GM23248 (cell line): ENCODE results near the gene BLCAP. TPM values are rescaled to one million over a fixed set of nuclear protein-coding genes. Genes with fewer than 3 reads are reported as not detected.

Experiments used
- DNase-seq: peaks from one replicate; pipeline ENCODE4 v3.0.0-alpha.2; 2015
- H2AFZ ChIP-seq: fragments of 200-600 bp; sonication (generic); 2 replicates; pipeline ENCODE4 v1.6.1; 2016; ENCODE audit warnings: antibody characterized with exemption
- H3F3A ChIP-seq: fragments of 200-600 bp; sonication (generic); 2 replicates; pipeline ENCODE4 v1.6.1; 2016; ENCODE audit warnings: mild to moderate bottlenecking, antibody characterized with exemption, mixed run types; ENCODE audit not compliant: insufficient read depth
- H3K27ac ChIP-seq: fragments of 200-600 bp; sonication (generic); 2 replicates; pipeline ENCODE4 v1.5.1; 2016; ENCODE audit warnings: mild to moderate bottlenecking
- H3K27me3 ChIP-seq: fragments of 200-600 bp; sonication (generic); replicated peaks from 2 replicates; pipeline ENCODE4 v1.6.1; 2016; ENCODE audit warnings: mild to moderate bottlenecking; ENCODE audit not compliant: insufficient read depth
- H3K36me3 ChIP-seq: fragments of 200-600 bp; sonication (generic); 2 replicates; pipeline ENCODE4 v1.6.1; 2016; ENCODE audit warnings: low read depth, mild to moderate bottlenecking
- H3K4me1 ChIP-seq: fragments of 200-600 bp; sonication (generic); 2 replicates; pipeline ENCODE4 v1.6.1; 2016; ENCODE audit warnings: mild to moderate bottlenecking; ENCODE audit not compliant: insufficient read depth
- H3K4me2 ChIP-seq: fragments of 200-600 bp; sonication (generic); one replicate; pipeline ENCODE4 v1.6.1; 2016; ENCODE audit warnings: mild to moderate bottlenecking; ENCODE audit not compliant: unreplicated experiment
- H3K4me3 ChIP-seq: fragments of 200-600 bp; sonication (generic); 2 replicates; pipeline ENCODE4 v1.5.1; 2016; ENCODE audit warnings: mild to moderate bottlenecking
- H3K79me2 ChIP-seq: fragments of 200-600 bp; sonication (generic); 2 replicates; pipeline ENCODE4 v1.6.1; 2016; ENCODE audit warnings: mild to moderate bottlenecking; ENCODE audit not compliant: insufficient read depth
- H3K9ac ChIP-seq: fragments of 200-600 bp; sonication (generic); 2 replicates; pipeline ENCODE4 v1.6.1; 2016; ENCODE audit warnings: mild to moderate bottlenecking
- H3K9me2 ChIP-seq: fragments of 200-600 bp; sonication (generic); 2 replicates; pipeline ENCODE4 v1.6.1; 2016; ENCODE audit warnings: mixed run types, mild to moderate bottlenecking, moderate library complexity; ENCODE audit not compliant: insufficient read depth
- H3K9me3 ChIP-seq: fragments of 200-600 bp; sonication (generic); one replicate; pipeline ENCODE4 v1.6.1; 2017; ENCODE audit warnings: low read depth
- H4K20me1 ChIP-seq: fragments of 200-600 bp; sonication (generic); 2 replicates; pipeline ENCODE4 v1.6.0; 2016; ENCODE audit not compliant: insufficient read depth
- EZH2 ChIP-seq: fragments of 200-600 bp; sonication (generic); IDR thresholded peaks from 2 replicates; pipeline ENCODE4 v1.6.1; 2018; ENCODE audit warnings: antibody characterized with exemption, mild to moderate bottlenecking; ENCODE audit not compliant: insufficient read depth, poor library complexity, severe bottlenecking
- EZH2phosphoT487 ChIP-seq: fragments of 200-600 bp; sonication (generic); IDR thresholded peaks from 2 replicates; pipeline ENCODE4 v1.6.1; 2018; ENCODE audit warnings: antibody characterized with exemption, moderate library complexity, mild to moderate bottlenecking, low read depth; ENCODE audit not compliant: insufficient read depth
- WGBS, 2 experiments: methylation state at CpG; one replicate each; pipeline ENCODE4 v1.1.6; 2015 to 2017; ENCODE audit warnings: low lambda C conversion rate in 2 of 2, low coverage in 1 of 2; ENCODE audit errors: missing lambda C conversion rate in 2 of 2; 5-methylcytosine and 5-hydroxymethylcytosine counted together
- in situ Hi-C: fragments of 300-500 bp; cut with MboI; formaldehyde crosslinking; loops from 2 replicates; pipeline ENCODE4 v1.15.0; 2020
- polyA plus RNA-seq: library from polyadenylated mRNA; unstranded; fragments of >200 nt; fragmentation: Nextera tagmentation; extraction: Ambion mirVana; gene quantifications from 2 replicates; pipeline ENCODE4 v1.2.1, GENCODE V29; 2016
- total RNA-seq: library from RNA; depleted of rRNA; stranded (reverse); fragments of >200 nt; shearing (Covaris generic); gene quantifications from 2 replicates; pipeline ENCODE4 v1.2.3, GENCODE V29; 2014

The BLCAP gene
- total and polyA plus RNA-seq, 2 experiments from 2014 or later = 80.0 to 100 TPM

- Histone ChIP-seq H3K27me3 (peaks cover 40% of the 10 kb centered on the region), H3K36me3 (no peaks in the 10 kb centered on the region), H3K4me1 (no peaks in the 10 kb centered on the region), H3K9me2 (no peaks in the 10 kb centered on the region), H3F3A (no peaks in the 10 kb centered on the region), H4K20me1 (no peaks in the 10 kb centered on the region), H3K9me3 (no peaks in the 10 kb centered on the region), H3K4me2 (no peak overlapping the region), H3K27ac (no peak overlapping the region), H3K4me3 (no peak overlapping the region), H3K79me2 (no peaks in the 10 kb centered on the region), H3K9ac (no peak overlapping the region), H2AFZ (no peak overlapping the region)
- DNase-seq = peak; percentile 70
- TF ChIP-seq EZH2phosphoT487 (no peak), EZH2 (no peak)
- in situ Hi-C loops = loop anchor here (5.0 kb wide), 1 partner anchor 433 kb away; no protein-coding TSS in a partner anchor
- WGBS, 2 experiments = 7 to 12% methylated on average over 17 to 29 of the region's 34 CpGs
Observed at GRCh38 chr20:37564388-37565133, 36.9 kb upstream of the BLCAP start.

- 13 to 18% methylated on average over 16 to 19 of the region's 19 CpGs for WGBS, 2 experiments
- in situ Hi-C loops = no loop called here
- Histone ChIP-seq H3K79me2 (no peaks in the 10 kb centered on the region), H3K9ac (no peak overlapping the region), H3K4me3 (no peak overlapping the region), H3K36me3 (no peaks in the 10 kb centered on the region), H3K4me1 (no peaks in the 10 kb centered on the region), H3K27ac (no peak overlapping the region), H2AFZ (no peak overlapping the region), H3K9me3 (no peaks in the 10 kb centered on the region), H3K4me2 (no peak overlapping the region), H3F3A (no peaks in the 10 kb centered on the region), H4K20me1 (no peaks in the 10 kb centered on the region), H3K9me2 (no peaks in the 10 kb centered on the region), H3K27me3 (peaks cover 34% of the 10 kb centered on the region; the same call in 1 of the 2 replicates)
- no peak for DNase-seq
- TF ChIP-seq EZH2 = no peak
- no peak for TF ChIP-seq EZH2phosphoT487
Observed at GRCh38 chr20:37564016-37564387, 36.3 kb upstream of the BLCAP start.

- no peak overlapping the region for H3K4me3 ChIP-seq
- no peak overlapping the region for H3K27ac ChIP-seq
- no peaks in the 10 kb centered on the region for H3K4me1 ChIP-seq
- H3K79me2 ChIP-seq = no peaks in the 10 kb centered on the region
- DNase-seq = no peak
- peaks cover 30% of the 10 kb centered on the region; the same call in 1 of the 2 replicates for H3K27me3 ChIP-seq
- no peaks in the 10 kb centered on the region for H3K36me3 ChIP-seq
- H3K9me2 ChIP-seq = no peaks in the 10 kb centered on the region
- no peak overlapping the region for H3K9ac ChIP-seq
- H3F3A ChIP-seq = no peaks in the 10 kb centered on the region
- H3K4me2 ChIP-seq = no peak overlapping the region
- TF ChIP-seq EZH2 (no peak), EZH2phosphoT487 (no peak)
- in situ Hi-C loops = no loop called here
- 39 to 41% methylated on average over 3 of the region's 3 CpGs for WGBS, 2 experiments
- no peaks in the 10 kb centered on the region for H3K9me3 ChIP-seq
- H4K20me1 ChIP-seq = no peaks in the 10 kb centered on the region
- no peak overlapping the region for H2AFZ ChIP-seq
Observed at GRCh38 chr20:37562695-37563480, 35.2 kb upstream of the BLCAP start.

GRCh38 chr20:37560629-37561028 lies 33.0 kb upstream of the BLCAP start:
- H3K27ac ChIP-seq = no peak overlapping the region
- H3K9ac ChIP-seq = no peak overlapping the region
- H3K4me3 ChIP-seq = no peak overlapping the region
- no peaks in the 10 kb centered on the region for H4K20me1 ChIP-seq
- no peak for DNase-seq
- no peaks in the 10 kb centered on the region for H3K36me3 ChIP-seq
- H2AFZ ChIP-seq = no peak overlapping the region
- H3K9me2 ChIP-seq = no peaks in the 10 kb centered on the region
- in situ Hi-C loops = no loop called here
- 45% methylated on average over 4 of the region's 4 CpGs for WGBS, 2 experiments
- H3K9me3 ChIP-seq = no peaks in the 10 kb centered on the region
- no peaks in the 10 kb centered on the region for H3K4me1 ChIP-seq
- H3K27me3 ChIP-seq = peaks cover 41% of the 10 kb centered on the region; the same call in 1 of the 2 replicates
- TF ChIP-seq EZH2 (no peak), EZH2phosphoT487 (no peak)
- H3F3A ChIP-seq = no peaks in the 10 kb centered on the region
- no peak overlapping the region for H3K4me2 ChIP-seq
- H3K79me2 ChIP-seq = no peaks in the 10 kb centered on the region
